CD4-positive, alpha-beta T cell treated with Interleukin-10 for 1 hour (primary cell): ENCODE results near the gene STXBP5.

ENCODE experiments used
- DNase-seq: peaks from one replicate; pipeline ENCODE4 v3.0.0-alpha.2; 2020

STXBP5 gene

GRCh38 chr6:147179809-147180208 is 24.4 kb upstream of the STXBP5 start:
- DNase-seq, result no peak

GRCh38 chr6:147180926-147181325 is 23.3 kb upstream of the STXBP5 start:
- no peak for DNase-seq

GRCh38 chr6:147184379-147184778 is 19.8 kb upstream of the STXBP5 start:
- no peak for DNase-seq

GRCh38 chr6:147185216-147185615 is 19.0 kb upstream of the STXBP5 start:
- no peak for DNase-seq

- DNase-seq, result no peak
Measured at GRCh38 chr6:147190556-147190955, 13.7 kb upstream of the STXBP5 start.

- no peak for DNase-seq
Measured at GRCh38 chr6:147192278-147192911, 11.8 kb upstream of the STXBP5 start.

- no peak for DNase-seq
Measured at GRCh38 chr6:147194652-147195411, 9.4 kb upstream of the STXBP5 start.

- no peak for DNase-seq
Measured at GRCh38 chr6:147195510-147195909, 8.7 kb upstream of the STXBP5 start.

- DNase-seq, result no peak
Measured at GRCh38 chr6:147195987-147196386, 8.2 kb upstream of the STXBP5 start.

- no peak for DNase-seq
Measured at GRCh38 chr6:147200711-147201110, 3.5 kb upstream of the STXBP5 start.

GRCh38 chr6:147201885-147202515 is 2.2 kb upstream of the STXBP5 start:
- DNase-seq, result peak; percentile 27

GRCh38 chr6:147202516-147203310 is 1.5 kb upstream of the STXBP5 start:
- peak; percentile 94 for DNase-seq

GRCh38 chr6:147203311-147204059 is 732 bp upstream of the STXBP5 start:
- DNase-seq, result peak; percentile 76

- no peak for DNase-seq
Measured at GRCh38 chr6:147204843-147205311, 660 bp downstream of the STXBP5 start.

- no peak for DNase-seq
Measured at GRCh38 chr6:147205690-147206600, 1.7 kb downstream of the STXBP5 start.

- no peak for DNase-seq
Measured at GRCh38 chr6:147207351-147207750, 3.1 kb downstream of the STXBP5 start.

GRCh38 chr6:147207837-147208754 is 3.9 kb downstream of the STXBP5 start:
- DNase-seq, result no peak

GRCh38 chr6:147209762-147210449 is 5.7 kb downstream of the STXBP5 start:
- DNase-seq, result no peak

GRCh38 chr6:147211349-147211748 is 7.1 kb downstream of the STXBP5 start:
- DNase-seq, result no peak
